ENCODE data around the gene CAMTA1. TPM values are rescaled to one million over a fixed set of nuclear protein-coding genes. Genes with fewer than 3 reads are reported as not detected.
A peak's percentile ranks its signal among the peaks of the same experiment; 100 is the strongest.

CAMTA1 gene
- total and polyA plus RNA-seq, 4 donors = 48.1 to 140 (median 52.3) TPM

- Histone ChIP-seq H3K9ac (ENCODE audit: insufficient read depth in 1 of 2, low read length in 2 of 2) (no peak overlapping the region), H3K36me3 (ENCODE audit: control insufficient read depth in 4 of 4, insufficient read depth in 4 of 4, low read length in 4 of 4) (no peaks in the 10 kb centered on the region), H3K9me3 (ENCODE audit: control insufficient read depth in 4 of 4, insufficient read depth in 3 of 4, low read length in 3 of 4) (peaks cover 0 to 3% (median 0%) of the 10 kb centered on the region in 4 donors), H3K27me3 (ENCODE audit: control insufficient read depth in 3 of 3, insufficient read depth in 3 of 3, low read length in 2 of 3) (peaks cover 0 to 7% (median 0%) of the 10 kb centered on the region in 3 donors), H3K27ac (ENCODE audit: low read depth in 1 of 2, low read length in 1 of 2) (no peak overlapping the region), H3K4me1 (ENCODE audit: control insufficient read depth in 5 of 5, insufficient read depth in 5 of 5, low read length in 5 of 5) (peaks cover 0 to 48% (median 17%) of the 10 kb centered on the region in 5 donors), H3K4me3 (no peak overlapping the region)
- no peak for TF ChIP-seq CTCF (IDR thresholded peaks at IDR 0.05; ENCODE audit: control extremely low read depth, extremely low read depth)
- DNase-seq (peak in 2 of 3 donors; percentile 64 to 65), ATAC-seq (ENCODE audit: insufficient read depth, low FRiP score) (no peak)
- WGBS, 2 donors = 86 to 90% methylated on average over 17 of the region's 17 CpGs
Observed at GRCh38 chr1:7476861-7477547, 691.8 kb downstream of the CAMTA1 start.

GRCh38 chr1:7477593-7477992, 692.3 kb downstream of the CAMTA1 start:
- H3K27ac ChIP-seq (ENCODE audit: low read depth in 1 of 2, low read length in 1 of 2) = no peak overlapping the region
- WGBS, 2 donors = 84 to 89% methylated on average over 12 of the region's 12 CpGs

GRCh38 chr1:7478142-7478790, 693.0 kb downstream of the CAMTA1 start:
- WGBS, 2 donors = 57 to 62% methylated on average over 13 of the region's 13 CpGs
- Histone ChIP-seq H3K27me3 (ENCODE audit: control insufficient read depth in 3 of 3, insufficient read depth in 3 of 3, low read length in 2 of 3) (peaks cover 0 to 7% (median 0%) of the 10 kb centered on the region in 3 donors), H3K36me3 (ENCODE audit: control insufficient read depth in 4 of 4, insufficient read depth in 4 of 4, low read length in 4 of 4) (no peaks in the 10 kb centered on the region), H3K4me3 (no peak overlapping the region), H3K9me3 (ENCODE audit: control insufficient read depth in 4 of 4, insufficient read depth in 3 of 4, low read length in 3 of 4) (peaks cover 0 to 3% (median 0%) of the 10 kb centered on the region in 4 donors), H3K4me1 (ENCODE audit: control insufficient read depth in 5 of 5, insufficient read depth in 5 of 5, low read length in 5 of 5) (peaks cover 0 to 58% (median 29%) of the 10 kb centered on the region in 5 donors), H3K9ac (ENCODE audit: insufficient read depth in 1 of 2, low read length in 2 of 2) (peak overlapping the region; percentile 31 to 78), H3K27ac (ENCODE audit: low read depth in 1 of 2, low read length in 1 of 2) (peak overlapping the region in 1 of 2 donors; percentile 70)
- ATAC-seq (ENCODE audit: insufficient read depth, low FRiP score) = no peak
- no peak for TF ChIP-seq CTCF (IDR thresholded peaks at IDR 0.05; ENCODE audit: control extremely low read depth, extremely low read depth)
- no peak for DNase-seq

More at GRCh38 chr1:7477593-7477992, 692.3 kb downstream of the CAMTA1 start:
- Histone ChIP-seq H3K4me3 (no peak overlapping the region), H3K9me3 (ENCODE audit: control insufficient read depth in 4 of 4, insufficient read depth in 3 of 4, low read length in 3 of 4) (peaks cover 0 to 3% (median 0%) of the 10 kb centered on the region in 4 donors), H3K27me3 (ENCODE audit: control insufficient read depth in 3 of 3, insufficient read depth in 3 of 3, low read length in 2 of 3) (peaks cover 0 to 7% (median 0%) of the 10 kb centered on the region in 3 donors), H3K4me1 (ENCODE audit: control insufficient read depth in 5 of 5, insufficient read depth in 5 of 5, low read length in 5 of 5) (peaks cover 0 to 51% (median 22%) of the 10 kb centered on the region in 5 donors), H3K9ac (ENCODE audit: insufficient read depth in 1 of 2, low read length in 2 of 2) (no peak overlapping the region), H3K36me3 (ENCODE audit: control insufficient read depth in 4 of 4, insufficient read depth in 4 of 4, low read length in 4 of 4) (no peaks in the 10 kb centered on the region)
- DNase-seq (no peak), ATAC-seq (ENCODE audit: insufficient read depth, low FRiP score) (no peak)
- no peak for TF ChIP-seq CTCF (IDR thresholded peaks at IDR 0.05; ENCODE audit: control extremely low read depth, extremely low read depth)

Data from lung (tissue), 12 donors.